T1000 (cell line): ENCODE data around the gene ALPK1.
"Not testable (repeated sequence)": the region's sequence is repeated elsewhere in the genome, so short reads cannot be mapped to it uniquely, and the experiment has no call there.

Experiments used
- DNase-seq: peaks from one replicate; lab custom pipeline; 2025; ENCODE audit warnings: mixed read lengths; lab: John Stamatoyannopoulos, UW

Gene ALPK1

GRCh38 chr4:112451831-112452230 is 154.7 kb downstream of the ALPK1 start:
- no peak for DNase-seq

DNA sequence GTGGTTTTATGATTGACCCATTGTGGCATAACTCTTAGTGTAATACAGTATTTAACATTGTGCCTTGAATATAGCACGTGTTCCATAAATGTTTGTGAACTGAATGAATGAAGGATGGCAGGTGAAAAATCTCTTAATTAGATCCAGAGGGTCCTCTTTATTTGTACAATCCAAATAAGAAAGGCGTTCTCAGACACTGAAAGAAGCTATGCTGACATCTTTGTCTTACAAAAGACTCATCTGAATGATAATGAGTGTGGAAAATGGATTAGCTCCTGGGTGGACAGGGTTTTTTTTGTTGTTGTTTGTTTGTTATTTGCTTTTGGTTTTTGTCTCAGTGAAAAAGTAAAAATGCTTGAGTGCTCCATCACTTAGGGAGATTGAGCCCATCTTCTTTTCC is 156.2 kb downstream of the ALPK1 start:
- no peak for DNase-seq

GRCh38 chr4:112472318-112472717 is 175.1 kb downstream of the ALPK1 start:
- no peak for DNase-seq

DNA sequence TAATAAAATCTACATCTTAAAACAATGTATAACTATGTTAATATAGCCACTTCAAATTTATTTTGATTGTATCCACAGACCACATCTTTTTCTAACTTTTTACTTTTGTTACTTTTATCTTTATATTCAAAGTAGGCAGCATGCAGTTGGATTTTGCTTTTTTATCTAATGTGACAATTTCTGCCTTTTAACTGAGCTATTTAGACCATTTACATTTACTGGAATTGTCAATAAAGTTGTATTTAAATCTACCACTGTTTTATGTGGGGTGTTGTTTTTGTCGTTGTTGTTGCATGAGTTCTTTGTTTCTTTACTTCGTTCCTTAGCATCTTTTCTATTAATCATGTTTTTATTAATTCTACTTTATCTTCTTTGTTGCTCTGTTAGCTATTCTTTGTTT is 176.8 kb downstream of the ALPK1 start:
- no peak for DNase-seq

DNA sequence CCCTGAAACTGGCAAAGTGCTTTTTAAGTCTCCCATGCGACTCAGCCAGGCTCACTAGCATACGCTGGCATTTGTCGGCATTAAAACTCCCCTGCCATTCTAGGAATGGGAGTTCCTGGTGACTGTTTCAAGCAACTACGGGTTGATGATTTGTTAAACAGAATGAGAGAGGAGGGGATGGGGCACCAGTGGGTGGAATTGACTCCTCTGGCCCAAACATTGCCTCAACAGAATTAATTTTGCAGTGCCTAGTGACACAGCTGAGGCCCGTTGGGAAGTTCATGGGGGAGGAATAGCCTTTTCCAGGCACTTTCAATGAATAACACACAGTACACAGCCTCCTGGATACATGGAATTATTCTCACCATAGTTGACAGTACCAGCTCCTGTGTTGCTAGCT is 188.8 kb downstream of the ALPK1 start:
- DNase-seq: no peak

GRCh38 chr4:112490808-112491207 is 193.6 kb downstream of the ALPK1 start:
- not testable (repeated sequence) for DNase-seq
